ENCODE data around the gene SP100. TPM values are rescaled to one million over a fixed set of nuclear protein-coding genes. Genes with fewer than 3 reads are reported as not detected.

SP100 gene
- total and polyA plus RNA-seq, 2 of the 13 experiments (the other 11 are each of a cell fraction or from before 2014, with no cell fraction given): 12.6 to 16.5 TPM

DNA sequence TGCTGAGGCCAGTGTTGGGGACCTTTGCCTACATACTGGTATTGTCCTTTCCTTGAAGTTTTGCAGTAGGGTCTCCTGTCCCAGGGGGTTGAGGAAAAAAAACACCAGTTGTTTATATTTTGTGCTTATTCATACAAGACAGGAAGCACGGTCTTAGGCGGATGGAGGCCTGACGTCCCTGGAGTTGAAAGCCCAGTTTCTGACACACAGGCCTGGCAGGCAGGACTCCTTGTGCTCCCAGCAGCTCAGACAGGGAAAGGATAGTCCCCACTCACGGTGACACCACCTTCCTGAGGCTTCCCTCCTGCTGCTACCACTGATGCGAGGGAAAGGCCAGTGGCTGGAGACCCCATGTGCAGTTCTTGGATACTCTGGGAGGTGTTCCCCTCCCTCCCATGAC, 15.5 kb upstream of the SP100 start:
- no peak for FAIRE-seq
- no peak for TF ChIP-seq ZNF468 (CRISPR knock-in tag; IDR thresholded peaks at IDR 0.05)
- TF ChIP-seq, protein P1, sequence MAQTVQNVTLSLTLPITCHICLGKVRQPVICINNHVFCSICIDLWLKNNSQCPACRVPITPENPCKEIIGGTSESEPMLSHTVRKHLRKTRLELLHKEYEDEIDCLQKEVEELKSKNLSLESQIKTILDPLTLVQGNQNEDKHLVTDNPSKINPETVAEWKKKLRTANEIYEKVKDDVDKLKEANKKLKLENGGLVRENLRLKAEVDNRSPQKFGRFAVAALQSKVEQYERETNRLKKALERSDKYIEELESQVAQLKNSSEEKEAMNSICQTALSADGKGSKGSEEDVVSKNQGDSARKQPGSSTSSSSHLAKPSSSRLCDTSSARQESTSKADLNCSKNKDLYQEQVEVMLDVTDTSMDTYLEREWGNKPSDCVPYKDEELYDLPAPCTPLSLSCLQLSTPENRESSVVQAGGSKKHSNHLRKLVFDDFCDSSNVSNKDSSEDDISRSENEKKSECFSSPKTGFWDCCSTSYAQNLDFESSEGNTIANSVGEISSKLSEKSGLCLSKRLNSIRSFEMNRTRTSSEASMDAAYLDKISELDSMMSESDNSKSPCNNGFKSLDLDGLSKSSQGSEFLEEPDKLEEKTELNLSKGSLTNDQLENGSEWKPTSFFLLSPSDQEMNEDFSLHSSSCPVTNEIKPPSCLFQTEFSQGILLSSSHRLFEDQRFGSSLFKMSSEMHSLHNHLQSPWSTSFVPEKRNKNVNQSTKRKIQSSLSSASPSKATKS (CRISPR knock-in tag; IDR thresholded peaks at IDR 0.05): no peak
- TF ChIP-seq ZSCAN20 (CRISPR knock-in tag; IDR thresholded peaks at IDR 0.05; ENCODE audit: borderline replicate concordance): no peak
- no peak for TF ChIP-seq ZBTB8A (CRISPR knock-in tag; IDR thresholded peaks at IDR 0.05; ENCODE audit: borderline replicate concordance, low read depth)
- no peak for TF ChIP-seq ZHX1 (CRISPR knock-in tag; IDR thresholded peaks at IDR 0.05; ENCODE audit: low read depth)
- no peak for TF ChIP-seq NR1H2 (CRISPR knock-in tag; IDR thresholded peaks at IDR 0.05; ENCODE audit: borderline replicate concordance, low read depth)
- TF ChIP-seq, protein P2, sequence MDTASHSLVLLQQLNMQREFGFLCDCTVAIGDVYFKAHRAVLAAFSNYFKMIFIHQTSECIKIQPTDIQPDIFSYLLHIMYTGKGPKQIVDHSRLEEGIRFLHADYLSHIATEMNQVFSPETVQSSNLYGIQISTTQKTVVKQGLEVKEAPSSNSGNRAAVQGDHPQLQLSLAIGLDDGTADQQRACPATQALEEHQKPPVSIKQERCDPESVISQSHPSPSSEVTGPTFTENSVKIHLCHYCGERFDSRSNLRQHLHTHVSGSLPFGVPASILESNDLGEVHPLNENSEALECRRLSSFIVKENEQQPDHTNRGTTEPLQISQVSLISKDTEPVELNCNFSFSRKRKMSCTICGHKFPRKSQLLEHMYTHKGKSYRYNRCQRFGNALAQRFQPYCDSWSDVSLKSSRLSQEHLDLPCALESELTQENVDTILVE (CRISPR knock-in tag; IDR thresholded peaks at IDR 0.05): no peak
- no peak for TF ChIP-seq PPARG (CRISPR knock-in tag; conservative IDR thresholded peaks at IDR 0.05)
- TF ChIP-seq TBX2 (CRISPR knock-in tag; IDR thresholded peaks at IDR 0.05; ENCODE audit: borderline replicate concordance): no peak
- TF ChIP-seq ZNF280D (CRISPR knock-in tag; IDR thresholded peaks at IDR 0.05): no peak
- no peak overlapping the region for H3K9ac ChIP-seq (ENCODE audit: insufficient read depth, low read depth, low read length)
- no peak overlapping the region for H3K4me2 ChIP-seq (ENCODE audit: low read depth, low read length)
- H3K27ac ChIP-seq (ENCODE audit: extremely low read length, insufficient read depth, low read length): no peak overlapping the region
- BruUV-seq (replicated peaks): no TSS peak
- H3K36me3 ChIP-seq (replicated peaks in 1 of 2; ENCODE audit: control insufficient read depth in 1 of 2, insufficient read depth in 2 of 2, low read length in 2 of 2): peaks cover 1 to 8% of the 10 kb centered on the region in 2 experiments; a peak in 2 of 5 replicates
- no peak for ATAC-seq
- DNase-seq (ENCODE audit: low spot score): no peak
- H3K9me3 ChIP-seq (ENCODE audit: low read length): no peaks in the 10 kb centered on the region
- WGBS (ENCODE audit: low lambda C conversion rate): 98% methylated on average over 5 of the region's 5 CpGs
- no peak overlapping the region for H3K4me3 ChIP-seq (replicated peaks in 1 of 3; ENCODE audit: insufficient read depth in 1 of 3, low read depth in 2 of 3, low read length in 3 of 3)
- no peaks in the 10 kb centered on the region for H3K79me2 ChIP-seq (ENCODE audit: insufficient read depth, low read length)
- no peaks in the 10 kb centered on the region for H4K20me1 ChIP-seq (ENCODE audit: insufficient read depth, low read length)
- ChIA-PET CTCF (ENCODE audit: low intra/inter-chr PET ratio, low total read pairs) (no interaction called here), POLR2A (no interaction called here)
- intact Hi-C loops (cut with micrococcal nuclease; ENCODE audit: unreplicated experiment): no loop called here
- H3K27me3 ChIP-seq (ENCODE audit: control insufficient read depth in 1 of 2, insufficient read depth in 2 of 2, low read length in 2 of 2): no peaks in the 10 kb centered on the region
- in situ Hi-C loops (cut with HindIII; ENCODE audit: extremely low pct_ligation_motif_present, low pct_unique_long_range_greater_than_20kb): no loop called here
- no peak overlapping the region for H2AFZ ChIP-seq (ENCODE audit: low read length)
- no peaks in the 10 kb centered on the region for H3K4me1 ChIP-seq (ENCODE audit: insufficient read depth, low read length)

Data from HepG2 (cell line).